GM20000 (cell line): ENCODE results near the gene CSAD.
A peak's percentile ranks its signal among the peaks of the same experiment; 100 is the strongest.
"Not testable (repeated sequence)": the region's sequence is repeated elsewhere in the genome, so short reads cannot be mapped to it uniquely, and the experiment has no call there.

Experiments used
- DNase-seq: peaks from one replicate; pipeline ENCODE4 v3.0.0; 2012; ENCODE audit warnings: low spot score
- CTCF ChIP-seq: IDR thresholded peaks from 2 replicates; pipeline ENCODE4 v1.5.1; 2012; ENCODE audit warnings: mild to moderate bottlenecking, control low read depth; ENCODE audit errors: extremely low read depth, missing control alignments

Gene CSAD

GRCh38 chr12:53184828-53185227, 4.1 kb upstream of the CSAD start:
- DNase-seq, result no peak
- TF ChIP-seq CTCF, result no peak

GRCh38 chr12:53182903-53183302, 2.2 kb upstream of the CSAD start:
- TF ChIP-seq CTCF, result no peak
- DNase-seq, result no peak

- no peak for TF ChIP-seq CTCF
These were observed 1.2 kb upstream of the CSAD start for GRCh38 chr12:53181935-53182334.

GRCh38 chr12:53180931-53181645, 363 bp upstream of the CSAD start:
- DNase-seq, result peak; percentile 94

More at GRCh38 chr12:53181935-53182334, 1.2 kb upstream of the CSAD start:
- DNase-seq, result no peak

GRCh38 chr12:53179687-53180219, 972 bp downstream of the CSAD start:
- no peak for DNase-seq
- TF ChIP-seq CTCF, result no peak

More at GRCh38 chr12:53180931-53181645, 363 bp upstream of the CSAD start:
- TF ChIP-seq CTCF, result no peak

- DNase-seq, result not testable (repeated sequence)
These were observed 1.9 kb downstream of the CSAD start for GRCh38 chr12:53178803-53179202.

GRCh38 chr12:53177447-53177846, 3.3 kb downstream of the CSAD start:
- DNase-seq, result not testable (repeated sequence)

- no peak for TF ChIP-seq CTCF
- no peak for DNase-seq
These were observed 4.0 kb downstream of the CSAD start for GRCh38 chr12:53176750-53177149.
